HL-60 (cell line): ENCODE data around the gene PSMB5.

Experiments used
- POLR2AphosphoS5 ChIP-seq: IDR thresholded peaks from 2 replicates; pipeline ENCODE4 v1.6.1; 2012; ENCODE audit warnings: low read depth
- TF ChIP-seq, protein P1 (sequence below): IDR thresholded peaks from 2 replicates; pipeline ENCODE4 v1.6.1; 2012; ENCODE audit warnings: low read depth; ENCODE audit not compliant: insufficient replicate concordance

DNA sequence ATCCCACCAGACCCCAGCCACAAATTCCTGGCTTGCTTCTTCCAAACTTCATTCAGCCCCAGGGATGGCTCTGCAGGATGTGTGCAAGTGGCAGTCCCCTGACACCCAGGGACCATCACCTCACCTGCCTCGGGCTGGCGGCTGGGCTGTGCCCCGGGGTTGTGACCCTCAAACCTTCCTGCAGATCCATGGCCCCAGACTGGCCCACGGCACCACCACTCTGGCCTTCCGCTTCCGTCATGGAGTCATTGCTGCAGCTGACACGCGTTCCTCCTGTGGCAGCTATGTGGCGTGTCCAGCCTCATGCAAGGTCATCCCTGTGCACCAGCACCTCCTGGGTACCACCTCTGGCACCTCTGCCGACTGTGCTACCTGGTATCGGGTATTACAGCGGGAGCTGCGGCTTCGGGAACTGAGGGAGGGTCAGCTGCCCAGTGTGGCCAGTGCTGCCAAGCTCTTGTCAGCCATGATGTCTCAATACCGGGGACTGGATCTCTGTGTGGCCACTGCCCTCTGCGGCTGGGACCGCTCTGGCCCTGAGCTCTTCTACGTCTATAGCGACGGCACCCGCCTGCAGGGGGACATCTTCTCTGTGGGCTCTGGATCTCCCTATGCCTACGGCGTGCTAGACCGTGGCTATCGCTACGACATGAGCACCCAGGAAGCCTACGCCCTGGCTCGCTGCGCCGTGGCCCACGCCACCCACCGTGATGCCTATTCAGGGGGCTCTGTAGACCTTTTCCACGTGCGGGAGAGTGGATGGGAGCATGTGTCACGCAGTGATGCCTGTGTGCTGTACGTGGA lies 7.7 kb upstream of the PSMB5 start, which contains the start of gene PSMB11:
- no peak for TF ChIP-seq POLR2AphosphoS5
- TF ChIP-seq, protein P1, sequence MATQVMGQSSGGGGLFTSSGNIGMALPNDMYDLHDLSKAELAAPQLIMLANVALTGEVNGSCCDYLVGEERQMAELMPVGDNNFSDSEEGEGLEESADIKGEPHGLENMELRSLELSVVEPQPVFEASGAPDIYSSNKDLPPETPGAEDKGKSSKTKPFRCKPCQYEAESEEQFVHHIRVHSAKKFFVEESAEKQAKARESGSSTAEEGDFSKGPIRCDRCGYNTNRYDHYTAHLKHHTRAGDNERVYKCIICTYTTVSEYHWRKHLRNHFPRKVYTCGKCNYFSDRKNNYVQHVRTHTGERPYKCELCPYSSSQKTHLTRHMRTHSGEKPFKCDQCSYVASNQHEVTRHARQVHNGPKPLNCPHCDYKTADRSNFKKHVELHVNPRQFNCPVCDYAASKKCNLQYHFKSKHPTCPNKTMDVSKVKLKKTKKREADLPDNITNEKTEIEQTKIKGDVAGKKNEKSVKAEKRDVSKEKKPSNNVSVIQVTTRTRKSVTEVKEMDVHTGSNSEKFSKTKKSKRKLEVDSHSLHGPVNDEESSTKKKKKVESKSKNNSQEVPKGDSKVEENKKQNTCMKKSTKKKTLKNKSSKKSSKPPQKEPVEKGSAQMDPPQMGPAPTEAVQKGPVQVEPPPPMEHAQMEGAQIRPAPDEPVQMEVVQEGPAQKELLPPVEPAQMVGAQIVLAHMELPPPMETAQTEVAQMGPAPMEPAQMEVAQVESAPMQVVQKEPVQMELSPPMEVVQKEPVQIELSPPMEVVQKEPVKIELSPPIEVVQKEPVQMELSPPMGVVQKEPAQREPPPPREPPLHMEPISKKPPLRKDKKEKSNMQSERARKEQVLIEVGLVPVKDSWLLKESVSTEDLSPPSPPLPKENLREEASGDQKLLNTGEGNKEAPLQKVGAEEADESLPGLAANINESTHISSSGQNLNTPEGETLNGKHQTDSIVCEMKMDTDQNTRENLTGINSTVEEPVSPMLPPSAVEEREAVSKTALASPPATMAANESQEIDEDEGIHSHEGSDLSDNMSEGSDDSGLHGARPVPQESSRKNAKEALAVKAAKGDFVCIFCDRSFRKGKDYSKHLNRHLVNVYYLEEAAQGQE = no peak
